ENCODE data around the gene AHNAK2.

The AHNAK2 gene

DNA sequence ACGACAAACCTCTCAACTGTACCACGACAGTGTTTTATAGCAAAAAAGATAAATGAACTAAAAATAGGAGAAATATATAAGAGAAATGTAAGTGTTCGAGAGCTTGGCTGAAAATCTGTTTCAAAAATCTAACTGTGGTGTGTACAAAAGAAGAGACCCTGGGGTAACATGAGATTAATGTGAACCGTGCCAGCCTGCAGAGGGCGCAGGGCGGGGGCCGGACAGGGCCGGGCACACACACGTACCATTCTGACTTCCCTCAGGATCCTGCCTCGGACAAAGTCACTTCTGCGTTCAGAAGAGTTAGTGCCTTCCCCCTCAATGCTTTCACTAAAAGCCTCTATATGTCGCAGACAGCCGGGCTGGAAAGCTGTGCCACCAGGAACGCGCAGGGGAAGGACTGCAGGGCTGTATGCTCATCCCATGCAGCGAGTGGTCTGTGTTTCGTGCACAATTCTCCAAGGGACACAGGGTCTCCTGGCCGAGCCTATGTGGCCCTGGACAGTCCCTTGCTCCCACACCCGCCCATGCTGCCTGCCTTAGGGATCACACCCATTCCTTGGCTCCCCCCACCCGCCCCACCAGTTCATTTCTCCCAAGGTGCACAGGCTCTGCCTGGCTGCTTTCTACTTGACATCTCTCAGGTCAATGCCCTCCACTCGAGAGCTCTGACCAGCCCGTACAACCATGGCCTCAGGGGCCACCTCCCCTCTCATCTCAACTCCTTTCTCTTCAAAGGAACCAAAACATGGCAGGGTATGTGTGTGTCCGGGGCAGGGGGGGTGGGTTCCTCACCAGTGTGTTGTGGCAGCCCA is 34.2 kb upstream of the AHNAK2 start:
- DNase-seq (ENCODE audit: low read depth) = no peak

DNA sequence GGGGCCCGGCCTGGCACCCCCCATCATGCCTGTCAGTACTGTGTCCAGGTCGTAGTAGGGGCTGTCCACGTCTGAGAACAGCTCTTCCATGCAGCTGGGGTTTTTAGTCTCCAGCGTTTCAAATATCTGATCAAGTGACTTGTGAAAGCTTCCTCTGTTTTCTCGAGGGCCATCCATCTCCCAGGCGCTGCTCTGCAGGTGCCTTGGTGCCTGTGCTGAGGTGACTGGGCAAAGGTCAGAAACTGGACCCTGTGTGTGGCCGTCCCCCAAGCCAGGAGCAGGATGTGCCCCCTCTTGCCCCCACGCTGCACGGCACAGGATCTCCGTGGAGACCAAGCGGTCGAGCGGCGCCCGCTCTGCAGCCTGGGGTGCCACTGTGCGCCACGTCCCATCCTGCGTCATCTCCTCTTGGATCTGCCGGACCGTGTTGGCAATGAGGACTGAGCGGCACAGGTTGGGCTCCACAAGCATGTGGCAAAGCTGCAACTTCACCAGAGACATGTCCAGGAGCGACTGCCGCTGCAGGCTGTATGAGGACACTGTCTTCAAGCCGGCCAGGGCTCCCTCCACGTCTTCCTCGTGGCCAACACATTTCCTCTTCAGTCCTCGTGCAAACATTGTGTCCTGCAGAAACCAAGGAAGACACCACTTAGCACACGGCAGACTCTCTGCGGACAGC is 33.3 kb upstream of the AHNAK2 start:
- no peak for DNase-seq (ENCODE audit: low read depth)

DNA sequence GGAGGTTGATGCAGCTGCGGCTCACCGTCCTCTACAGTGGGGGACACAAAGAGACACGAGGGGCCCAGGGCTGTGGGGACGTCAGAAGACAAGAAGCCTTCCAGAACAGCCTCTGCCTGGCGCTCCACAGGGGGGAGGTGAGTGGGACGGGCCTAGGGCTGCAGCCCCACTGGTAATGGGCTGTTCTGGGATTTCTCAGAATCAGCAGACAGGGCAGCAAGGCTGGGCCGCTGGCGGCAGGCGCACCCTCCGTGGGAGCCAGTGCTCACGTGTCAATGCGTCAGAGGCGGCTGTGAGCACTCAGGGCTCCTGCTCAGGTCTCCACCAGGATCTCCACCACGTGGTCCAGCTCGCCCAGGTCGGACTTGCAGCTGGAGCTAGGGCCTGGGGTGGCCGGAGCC is 32.7 kb upstream of the AHNAK2 start:
- no peak for DNase-seq (ENCODE audit: low read depth)

DNA sequence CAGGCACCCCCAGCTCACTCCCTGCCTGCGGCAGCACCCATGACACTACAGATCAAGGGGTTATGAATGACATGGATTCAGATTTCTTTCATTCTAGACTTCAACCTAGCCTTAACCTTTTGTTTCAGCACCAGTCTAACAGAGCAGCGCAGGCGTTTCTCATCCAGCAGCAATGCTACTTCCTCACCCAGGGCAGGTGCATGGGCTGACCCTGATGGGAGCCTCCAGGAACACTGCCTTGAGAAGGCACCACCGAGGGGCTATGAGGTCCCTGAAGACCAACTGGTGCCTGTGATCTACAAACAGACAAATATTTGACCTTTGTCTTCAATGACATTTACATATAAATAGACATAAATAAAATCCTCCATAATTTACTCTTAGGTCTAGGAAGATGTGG is 31.9 kb upstream of the AHNAK2 start:
- DNase-seq (ENCODE audit: low read depth) = no peak

DNA sequence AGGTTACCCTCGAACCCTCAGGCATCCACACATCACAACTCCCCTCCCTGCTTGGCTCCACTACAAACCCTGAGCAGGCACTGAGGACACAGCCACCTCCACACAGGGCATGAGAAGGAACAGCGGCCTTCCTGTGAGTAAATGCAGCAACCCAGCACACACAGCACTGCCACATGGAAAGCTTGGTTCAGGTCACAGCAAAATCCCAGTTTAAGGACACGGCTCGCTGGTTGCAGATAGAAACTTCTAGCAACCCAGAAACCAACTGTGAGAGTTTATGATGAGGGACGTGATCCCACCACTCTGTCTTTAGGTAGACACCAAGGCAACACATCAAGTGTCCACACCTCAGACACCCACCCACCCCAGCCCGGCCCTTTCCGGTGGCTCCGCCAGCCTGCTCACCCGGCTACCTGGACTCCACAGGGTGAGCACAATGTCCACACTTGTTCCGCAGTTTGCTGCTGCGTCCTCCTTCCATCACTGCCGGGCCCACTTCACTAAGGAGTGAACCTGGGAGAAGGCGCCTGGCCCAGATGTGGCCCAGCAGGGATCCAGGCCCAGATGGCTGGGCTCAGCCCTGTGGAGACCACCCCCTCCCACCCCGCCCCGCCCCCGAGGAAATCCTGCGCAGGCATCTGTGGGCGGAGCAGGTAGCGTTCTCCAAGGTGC is 29.6 kb upstream of the AHNAK2 start:
- DNase-seq (ENCODE audit: low read depth) = no peak

DNA sequence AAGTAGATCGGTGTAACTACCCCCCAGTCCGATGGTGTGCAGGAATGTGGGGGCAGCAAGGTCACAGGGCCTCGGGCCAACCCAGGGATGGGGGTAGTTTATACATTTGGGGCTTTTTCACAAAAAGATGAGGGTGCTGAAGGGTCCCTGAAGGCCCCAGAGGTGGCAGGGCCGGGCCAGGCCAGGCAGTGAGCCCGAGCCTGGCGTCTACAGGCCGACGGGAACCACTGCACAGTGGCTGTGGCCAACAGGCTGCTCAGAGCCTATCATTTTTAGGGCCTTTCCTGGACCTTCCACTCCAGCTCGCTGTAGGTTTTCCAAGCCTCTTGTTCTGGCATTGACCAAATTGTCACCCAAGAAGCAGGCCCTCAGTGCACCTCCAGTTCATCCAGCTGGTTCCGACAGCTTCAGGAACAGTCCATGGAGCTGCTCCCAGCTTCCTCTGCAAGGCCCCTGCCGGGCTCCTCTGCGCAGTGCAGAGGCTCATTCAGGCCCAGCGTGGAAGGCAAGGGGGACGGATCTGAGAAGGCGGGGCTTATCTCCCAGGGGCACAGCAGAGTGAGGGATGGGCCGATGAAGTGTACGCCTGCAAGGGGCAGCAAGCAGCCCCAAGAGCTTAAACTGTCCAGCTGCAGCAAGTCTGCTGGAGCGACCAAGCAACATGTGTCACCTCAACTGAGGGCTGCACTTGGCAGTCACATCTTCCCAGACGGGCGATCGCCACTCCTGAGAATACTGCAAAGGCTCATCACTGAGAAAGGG is 28.8 kb upstream of the AHNAK2 start:
- no peak for DNase-seq (ENCODE audit: low read depth)

DNA sequence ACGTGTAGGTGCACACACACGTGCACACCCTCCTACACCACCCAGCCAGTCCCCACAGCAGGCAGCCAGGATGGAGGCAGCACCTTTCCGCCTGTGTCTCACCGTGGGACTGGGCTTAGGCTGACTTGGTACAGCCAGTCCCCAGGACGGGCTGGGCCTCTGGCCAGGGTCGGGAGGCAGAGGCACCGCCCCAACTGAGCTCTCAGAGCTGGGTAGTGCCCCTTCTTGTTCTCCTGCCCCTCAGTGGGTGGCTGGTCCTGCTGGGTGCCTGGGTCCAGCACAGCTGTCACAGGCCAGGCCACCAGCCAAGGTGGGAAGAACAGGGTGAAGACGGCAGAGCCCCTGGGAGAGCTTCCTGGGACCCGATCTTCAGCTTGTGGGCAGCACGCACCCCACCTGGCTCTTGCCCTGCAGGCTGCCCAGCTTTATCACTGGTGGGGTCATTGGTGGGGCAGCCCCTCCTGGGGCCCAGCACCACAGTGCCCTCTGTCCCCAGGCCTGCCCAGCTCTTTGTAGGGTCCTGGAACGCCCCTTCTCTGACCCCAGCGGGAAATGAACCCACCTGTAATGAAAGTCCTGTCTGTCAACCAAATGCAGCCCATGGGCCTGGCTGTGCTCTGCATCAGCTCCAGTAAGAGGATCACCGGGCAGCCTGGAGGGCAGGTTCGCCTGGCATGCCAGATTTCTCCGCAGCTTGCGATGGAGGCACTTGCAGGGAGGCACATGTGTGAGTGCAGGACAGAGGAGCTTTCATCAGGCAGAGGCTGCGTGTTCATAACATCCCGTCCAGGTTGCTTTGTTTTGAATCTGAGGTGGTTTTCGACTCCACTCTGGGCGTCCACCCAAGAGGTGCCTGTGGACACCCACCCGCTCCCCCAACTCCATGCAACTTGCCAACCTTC is 28.0 kb upstream of the AHNAK2 start:
- DNase-seq (ENCODE audit: low read depth) = no peak

DNA sequence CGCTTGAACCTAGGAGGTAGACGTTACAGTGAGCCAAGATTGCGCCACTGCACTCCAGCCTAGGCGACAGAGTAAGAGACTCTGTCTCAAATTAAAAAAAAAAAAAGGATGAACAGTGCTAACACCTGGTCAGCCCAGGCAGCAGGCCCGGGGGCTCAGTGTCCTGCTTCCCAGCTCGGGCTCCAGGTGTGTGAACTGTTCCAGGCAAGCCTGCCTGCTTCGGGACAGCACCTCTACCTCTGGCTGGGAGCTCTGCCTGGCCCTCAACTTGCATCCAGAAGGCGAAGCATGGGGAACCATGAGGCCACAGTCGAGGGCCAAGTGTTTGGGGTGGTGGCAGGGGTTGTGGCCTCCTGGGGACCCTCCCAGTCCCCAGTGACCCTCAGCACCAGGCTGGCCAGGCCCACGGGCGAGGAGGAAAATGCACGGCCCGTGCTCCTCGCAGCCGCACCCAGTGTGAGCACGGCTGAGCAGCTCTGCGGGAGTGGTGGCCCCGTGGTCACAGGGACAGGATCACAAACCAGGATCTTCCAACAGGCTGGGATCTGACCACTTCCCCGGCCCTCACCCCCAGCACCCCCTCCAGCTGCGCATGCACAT is 27.3 kb upstream of the AHNAK2 start:
- no peak for DNase-seq (ENCODE audit: low read depth)

DNA sequence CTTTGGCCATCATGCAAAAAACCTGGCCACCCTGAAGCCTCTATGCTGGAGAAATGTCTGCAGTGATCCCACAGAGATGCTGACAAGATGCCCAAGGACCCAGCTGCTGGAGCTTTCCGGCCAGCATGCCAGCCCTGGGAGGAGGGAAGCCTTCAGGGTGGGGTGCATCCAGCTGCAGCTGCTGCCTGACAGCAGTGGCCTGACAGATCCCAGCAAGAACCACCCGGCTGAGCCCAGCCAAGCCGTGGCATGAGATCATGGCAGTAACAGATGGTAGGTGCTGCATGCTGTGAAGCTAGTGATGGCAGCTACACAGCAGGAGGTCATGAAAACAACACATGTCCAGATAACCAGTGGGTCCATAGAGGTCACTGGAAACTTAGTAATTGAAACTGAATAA is 21.2 kb upstream of the AHNAK2 start:
- no peak for DNase-seq (ENCODE audit: low read depth)

DNA sequence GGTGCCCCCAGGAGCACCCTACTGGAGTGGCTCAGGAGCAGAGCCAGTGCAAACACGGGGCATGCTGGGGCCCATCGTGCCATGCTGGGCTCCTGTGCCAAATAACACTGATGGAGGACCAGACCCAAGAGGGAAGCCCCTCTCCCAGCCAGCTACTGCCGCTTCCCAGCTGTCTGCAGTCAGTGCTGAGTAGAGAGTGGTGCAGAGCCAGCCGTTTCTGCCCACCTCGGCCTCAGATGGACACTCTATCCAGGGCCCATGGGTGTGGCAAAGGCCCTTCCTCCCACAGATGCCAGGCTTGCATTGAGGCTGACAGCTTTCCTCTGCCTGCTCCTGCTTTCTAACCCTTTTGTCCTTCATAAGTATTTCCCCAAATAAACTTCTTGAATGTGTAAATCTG is 20.6 kb upstream of the AHNAK2 start:
- DNase-seq (ENCODE audit: low read depth) = no peak

DNA sequence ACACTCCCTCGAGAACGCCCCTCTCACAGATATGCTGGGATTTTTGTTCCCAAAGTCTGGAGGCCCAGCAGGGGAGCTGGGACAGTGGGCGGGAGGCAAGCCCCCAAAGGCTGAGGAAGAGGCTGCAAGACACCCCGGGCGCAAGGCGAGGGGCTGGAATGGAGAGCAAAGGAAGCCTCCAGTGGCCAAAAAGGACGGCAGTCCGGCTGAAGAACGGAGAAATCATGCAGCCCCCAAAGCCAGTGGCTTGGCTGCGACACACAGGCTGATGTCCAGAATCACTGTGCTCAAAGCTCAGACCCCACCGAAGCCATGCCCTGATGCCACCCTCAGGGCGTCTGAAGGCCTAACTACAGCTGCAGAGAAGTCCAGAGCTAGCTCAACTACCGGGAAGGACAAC is 18.3 kb upstream of the AHNAK2 start:
- no peak for DNase-seq (ENCODE audit: low read depth)

DNA sequence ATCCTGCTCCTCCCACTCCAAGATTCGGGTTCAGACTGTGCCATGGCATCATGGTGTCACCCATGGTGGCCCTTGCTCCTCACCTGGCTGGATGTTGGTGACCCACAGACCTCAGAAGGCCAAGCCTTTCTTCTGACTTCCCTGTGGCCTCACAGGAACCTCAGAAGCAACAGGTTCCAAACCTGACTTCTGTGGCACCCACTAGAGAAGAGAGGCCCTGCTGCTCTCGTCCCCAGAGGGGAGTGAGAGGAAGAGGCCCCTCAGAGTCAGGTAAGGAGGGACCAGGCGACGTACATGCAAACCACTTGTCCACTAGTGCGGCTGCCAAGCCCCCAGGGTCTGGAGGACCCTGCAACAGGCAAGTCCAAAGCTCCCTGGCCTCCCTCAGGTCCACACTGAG is 17.9 kb upstream of the AHNAK2 start:
- DNase-seq (ENCODE audit: low read depth) = no peak

DNA sequence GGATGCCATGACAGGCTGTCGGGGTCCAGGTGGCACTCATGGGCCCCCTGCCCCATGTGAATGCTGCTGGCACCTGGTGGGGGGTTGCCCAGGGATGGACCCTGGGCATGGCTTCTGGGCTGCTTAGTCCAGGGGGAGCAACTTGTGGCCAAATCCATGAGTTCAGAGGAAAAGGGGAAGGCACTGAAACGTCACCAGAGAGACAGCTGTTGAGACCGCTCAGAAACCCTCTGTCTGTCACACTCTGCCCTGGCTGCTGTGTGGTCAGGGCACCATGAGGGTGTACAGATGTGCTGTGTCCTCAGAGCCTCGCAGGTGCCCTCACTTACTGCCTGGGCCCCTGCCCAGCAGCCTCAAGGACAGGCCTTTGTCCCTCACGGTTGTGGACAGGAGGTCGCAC is 16.8 kb upstream of the AHNAK2 start:
- DNase-seq (ENCODE audit: low read depth) = no peak

DNA sequence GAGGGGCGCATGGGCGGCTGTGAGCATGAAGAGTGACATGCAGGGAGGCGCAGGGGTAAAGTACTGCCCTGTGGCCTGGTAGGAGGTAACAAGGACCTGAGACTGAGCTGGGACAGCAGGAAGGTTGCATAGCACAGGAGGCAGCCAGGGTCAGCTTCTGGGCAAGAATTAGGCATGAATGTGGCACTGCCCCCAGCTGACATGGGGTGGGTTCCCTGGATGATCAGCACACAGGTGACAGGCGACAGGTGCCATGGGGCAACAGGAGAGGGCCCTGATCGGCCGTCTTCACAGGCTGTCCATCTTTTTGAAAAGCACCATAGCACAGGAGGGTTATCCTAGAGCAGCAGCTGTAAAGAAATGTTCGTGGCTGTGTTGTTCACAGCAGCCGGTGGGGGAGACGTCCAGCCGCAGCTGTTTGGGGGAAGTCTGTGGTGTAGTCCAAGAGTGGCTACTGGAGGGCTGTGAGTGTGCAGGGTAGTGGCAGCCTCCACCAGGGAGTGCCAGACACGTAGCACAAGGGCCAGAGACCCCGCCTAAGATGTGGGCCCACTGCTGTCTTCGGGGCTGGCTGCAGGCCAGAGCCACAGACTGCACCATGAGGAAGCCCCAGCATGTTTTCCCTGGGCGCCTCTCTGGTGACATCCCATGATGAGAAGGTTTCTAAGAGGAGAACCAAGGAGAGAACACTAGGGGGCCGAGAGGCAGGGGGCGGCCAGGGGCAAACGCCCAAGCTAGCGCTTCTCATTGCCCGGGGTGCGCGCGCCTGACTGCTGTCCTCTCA is 15.8 kb upstream of the AHNAK2 start:
- DNase-seq (ENCODE audit: low read depth) = no peak

DNA sequence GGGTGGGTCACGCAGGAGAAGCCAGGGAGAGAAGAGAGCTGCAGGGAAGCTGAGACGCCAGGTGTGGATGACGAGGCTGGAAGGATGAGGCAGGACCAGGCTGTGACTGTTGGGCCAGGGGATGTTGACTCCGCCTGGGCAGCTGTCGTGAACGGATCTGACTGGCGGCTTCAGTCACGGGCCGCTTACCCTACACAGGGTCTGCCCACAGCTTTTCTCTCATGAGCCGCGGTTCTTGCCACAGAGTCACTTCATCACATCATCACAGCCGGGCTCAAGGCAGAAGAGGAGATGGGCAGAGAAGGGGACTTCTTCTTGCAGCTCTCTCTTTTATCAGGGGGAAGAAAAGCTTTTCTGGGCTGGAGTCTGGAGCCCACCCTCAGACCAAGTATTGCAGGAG is 15.1 kb upstream of the AHNAK2 start:
- DNase-seq (ENCODE audit: low read depth) = no peak

DNA sequence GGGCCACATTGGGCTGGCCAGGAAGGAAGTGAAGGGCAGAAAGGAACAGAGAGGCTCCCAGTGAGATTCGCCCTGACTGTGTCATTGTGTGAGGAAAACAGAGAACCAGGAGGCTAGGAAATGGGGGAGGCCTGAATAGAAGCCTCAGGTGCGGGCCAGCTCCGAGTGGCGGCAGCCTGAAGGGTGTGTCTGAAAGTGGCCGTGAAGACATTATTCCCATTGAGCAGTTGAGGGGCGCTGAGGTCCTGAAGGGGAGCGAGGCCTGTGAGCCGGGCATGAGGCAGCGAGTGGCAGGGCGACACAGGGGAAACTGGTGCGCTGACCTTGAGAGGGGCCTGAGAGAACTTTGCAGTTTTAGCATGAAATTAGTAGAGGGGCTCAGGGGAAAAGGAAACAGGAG is 14.3 kb upstream of the AHNAK2 start:
- no peak for DNase-seq (ENCODE audit: low read depth)

DNA sequence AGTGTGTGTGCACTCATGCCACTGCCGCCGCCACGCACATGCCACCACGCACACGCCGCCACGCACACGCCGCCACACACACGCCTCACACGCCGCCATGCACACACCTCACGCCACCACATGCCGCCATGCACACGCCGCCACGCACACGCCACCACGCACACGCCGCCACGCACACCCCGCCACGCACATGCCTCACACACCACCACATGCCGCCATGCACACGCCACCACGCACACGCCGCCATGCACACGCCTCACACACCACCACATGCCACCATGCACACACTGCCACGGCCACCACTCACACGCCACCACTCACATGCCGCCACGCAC is 13.7 kb upstream of the AHNAK2 start:
- DNase-seq (ENCODE audit: low read depth) = no peak

DNA sequence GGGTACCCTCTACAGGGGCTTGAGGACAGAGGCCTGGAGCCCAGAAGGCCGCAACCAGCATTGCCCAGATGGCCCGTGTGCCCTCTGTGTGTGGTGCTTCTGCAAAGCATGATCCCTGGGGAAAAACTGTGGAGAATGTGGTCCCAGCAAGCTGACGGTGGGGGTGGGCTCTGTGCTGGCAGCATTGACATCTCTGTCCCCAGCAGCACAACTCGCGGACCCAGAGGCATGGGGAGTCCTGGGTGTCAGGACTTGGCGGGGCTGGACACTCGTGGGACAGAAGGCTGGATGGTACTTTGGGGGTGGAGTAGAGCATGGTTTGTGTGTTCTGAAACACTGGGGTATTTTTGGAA is 11.8 kb upstream of the AHNAK2 start:
- no peak for DNase-seq (ENCODE audit: low read depth)

DNA sequence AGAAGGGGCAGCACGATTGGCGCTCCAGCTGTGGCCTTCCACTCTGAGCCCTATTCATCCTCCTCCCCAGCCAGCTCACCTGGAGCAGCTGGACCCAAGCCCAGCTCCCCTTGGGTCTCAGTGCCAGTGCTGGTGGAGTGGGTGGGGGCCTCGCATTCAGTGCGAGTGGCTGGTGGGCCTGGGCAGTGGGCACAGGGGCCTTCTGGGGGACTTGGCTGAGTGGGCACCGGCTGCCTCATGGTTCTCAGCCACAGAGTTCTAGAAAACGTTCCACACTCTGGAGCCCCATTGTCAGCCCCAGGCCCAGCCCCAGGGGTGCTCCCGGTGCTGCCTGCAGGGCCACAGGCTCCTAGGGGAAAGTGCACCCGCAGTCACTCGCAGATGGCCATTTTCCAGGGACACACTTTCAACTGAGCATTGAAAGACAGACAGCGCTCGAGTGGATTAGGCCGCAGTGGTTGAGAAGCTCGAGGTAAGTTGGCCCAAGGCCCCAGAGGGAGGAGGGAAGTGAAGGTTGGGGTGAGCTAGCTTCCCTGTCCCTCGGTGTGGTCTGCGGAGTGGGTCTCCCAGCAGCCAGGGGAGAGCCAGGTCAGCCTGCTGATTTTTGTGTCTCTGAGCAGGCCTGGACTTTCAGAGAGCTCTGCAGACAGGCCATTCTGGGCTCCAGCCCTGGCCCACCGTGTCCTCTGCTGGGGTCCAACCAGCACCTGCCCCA is 11.2 kb upstream of the AHNAK2 start:
- no peak for DNase-seq (ENCODE audit: low read depth)
